SK-N-SH (cell line): ENCODE results near the gene ZNF575. TPM values are rescaled to one million over a fixed set of nuclear protein-coding genes. Genes with fewer than 3 reads are reported as not detected.

ENCODE experiments used
- CTCF ChIA-PET: fragments of 300-600, 350-600 bp; formaldehyde crosslinking; extraction: SDS; loops from one replicate; lab custom pipeline; 2021; lab: Yijun Ruan, JAX
- POLR2A ChIA-PET: fragments of 350-600 bp; sonication (Branson Sonifier 250); formaldehyde crosslinking; extraction: SDS; loops from one replicate; lab custom pipeline; 2020; ENCODE audit warnings: antibody characterized with exemption, inconsistent platforms; lab: Yijun Ruan, JAX
- DNase-seq: peaks from one replicate; pipeline ENCODE4 v3.0.0; 2012
- H2AFZ ChIP-seq: fragments of 200-600 bp; sonication (generic); 2 replicates; pipeline ENCODE4 v1.8.1; 2016; ENCODE audit warnings: antibody characterized with exemption, mild to moderate bottlenecking, low read depth
- H3F3A ChIP-seq: fragments of 200-600 bp; sonication (generic); replicated peaks from 2 replicates; pipeline ENCODE3; 2016; ENCODE audit warnings: antibody characterized with exemption, mild to moderate bottlenecking; ENCODE audit not compliant: insufficient read depth
- H3K27ac ChIP-seq, 2 experiments: fragments of 200-500 bp in 1 of 2; fragments of 200-600 bp in 1 of 2; sonication (Bioruptor generic) in 1 of 2; sonication (generic), shearing (Covaris generic) in 1 of 2; 2 replicates each; pipeline versions ENCODE4 v1.5.1 to v1.6.1; 2014 to 2016; ENCODE audit warnings: low read depth in 2 of 2, inconsistent platforms in 1 of 2, low read length in 1 of 2, mild to moderate bottlenecking in 1 of 2, mixed read lengths in 1 of 2
- H3K27me3 ChIP-seq: fragments of 200-600 bp; sonication (generic), shearing (Covaris generic); 2 replicates; pipeline ENCODE4 v1.6.1; 2016; ENCODE audit warnings: mixed run types; ENCODE audit not compliant: insufficient read depth
- H3K36me3 ChIP-seq, 2 experiments: fragments of 200-500 bp in 1 of 2; fragments of 200-600 bp in 1 of 2; sonication (Bioruptor generic) in 1 of 2; sonication (generic) in 1 of 2; replicated peaks in 1 of 2; 2 replicates each; pipeline versions ENCODE3 to v1.5.1; 2014 to 2016; ENCODE audit warnings: low read length in 1 of 2, mild to moderate bottlenecking in 1 of 2; ENCODE audit not compliant: insufficient read depth in 2 of 2, control insufficient read depth in 1 of 2
- H3K4me1 ChIP-seq, 2 experiments: fragments of 200-500 bp in 1 of 2; fragments of 200-600 bp in 1 of 2; sonication (Bioruptor generic) in 1 of 2; sonication (generic), shearing (Covaris generic) in 1 of 2; 2 replicates each; pipeline versions ENCODE4 v1.5.1 to v1.6.1; 2014 to 2016; ENCODE audit warnings: low read depth in 1 of 2, low read length in 1 of 2, mixed run types in 1 of 2; ENCODE audit not compliant: insufficient read depth in 2 of 2, control insufficient read depth in 1 of 2
- H3K4me2 ChIP-seq: fragments of 200-600 bp; sonication (generic), shearing (Covaris generic); 2 replicates; pipeline ENCODE4 v1.6.1; 2017; ENCODE audit warnings: mixed run types
- H3K4me3 ChIP-seq, 2 experiments: fragments of 200-500 bp in 1 of 2; fragments of 200-600 bp in 1 of 2; sonication (Bioruptor generic) in 1 of 2; sonication (generic), shearing (Covaris generic) in 1 of 2; 2 replicates each; pipeline versions ENCODE4 v1.5.1 to v1.8.1; 2014 to 2016; ENCODE audit warnings: low read depth in 2 of 2, inconsistent platforms in 1 of 2, low read length in 1 of 2, mild to moderate bottlenecking in 1 of 2, mixed read lengths in 1 of 2, moderate library complexity in 1 of 2
- H3K79me2 ChIP-seq: fragments of 200-600 bp; sonication (generic); 2 replicates; pipeline ENCODE4 v1.8.1; 2017; ENCODE audit warnings: mild to moderate bottlenecking; ENCODE audit not compliant: insufficient read depth
- H3K9ac ChIP-seq: fragments of 200-600 bp; sonication (generic); 2 replicates; pipeline ENCODE4 v1.6.1; 2017; ENCODE audit warnings: mixed run types
- H3K9me2 ChIP-seq: fragments of 200-600 bp; sonication (generic); 2 replicates; pipeline ENCODE4 v1.6.1; 2017; ENCODE audit warnings: mixed run types
- H3K9me3 ChIP-seq: fragments of 200-600 bp; sonication (generic); 2 replicates; pipeline ENCODE4 v1.6.1; 2017; ENCODE audit warnings: mixed run types, mild to moderate bottlenecking, moderate library complexity
- H4K20me1 ChIP-seq: fragments of 200-600 bp; sonication (generic); 2 replicates; pipeline ENCODE4 v1.6.1; 2017; ENCODE audit warnings: mild to moderate bottlenecking, mixed run types; ENCODE audit not compliant: insufficient read depth
- CTCF ChIP-seq: fragments of 200-600 bp; sonication (generic); IDR thresholded peaks from 2 replicates; pipeline ENCODE4 v1.6.1; 2017; ENCODE audit warnings: antibody characterized with exemption, mild to moderate bottlenecking, moderate library complexity
- EZH2phosphoT487 ChIP-seq: fragments of 200-600 bp; sonication (generic); IDR thresholded peaks from 2 replicates; pipeline ENCODE4 v1.6.1; 2017; ENCODE audit warnings: low read depth, mixed run types, mild to moderate bottlenecking, antibody characterized with exemption, moderate library complexity, borderline replicate concordance
- FOXJ3 ChIP-seq: sonication (generic); formaldehyde crosslinking; IDR thresholded peaks from 2 replicates; pipeline ENCODE4 v1.5.1; 2020; ENCODE audit warnings: mild to moderate bottlenecking, missing genetic modification reagents
- FOXM1 ChIP-seq: IDR thresholded peaks from 2 replicates; pipeline ENCODE4 v1.4.0; 2012; ENCODE audit warnings: low read depth, mild to moderate bottlenecking
- GABPA ChIP-seq: IDR thresholded peaks from 2 replicates; pipeline ENCODE4 v1.4.0; 2012; ENCODE audit warnings: low read depth, mild to moderate bottlenecking
- GATA2 ChIP-seq: sonication (generic); formaldehyde crosslinking; IDR thresholded peaks from 2 replicates; pipeline ENCODE4 v1.5.0; 2020; ENCODE audit warnings: mild to moderate bottlenecking, missing genetic modification reagents
- NRF1 ChIP-seq: IDR thresholded peaks from 2 replicates; pipeline ENCODE4 v1.6.1; 2012; ENCODE audit warnings: low read depth, mild to moderate bottlenecking, low read length
- POLR2AphosphoS5 ChIP-seq: IDR thresholded peaks from 2 replicates; pipeline ENCODE4 v1.6.1; 2012; ENCODE audit warnings: low read depth, low read length
- RCOR1 ChIP-seq: fragments of 150-350 bp; IDR thresholded peaks from 2 replicates; pipeline ENCODE4 v1.6.1; 2017; ENCODE audit warnings: antibody characterized with exemption, low read length
- REST ChIP-seq: IDR thresholded peaks from 2 replicates; pipeline ENCODE4 v1.6.1; 2012; ENCODE audit warnings: mild to moderate bottlenecking, low read depth, low read length, moderate library complexity
- RXRA ChIP-seq: IDR thresholded peaks from 2 replicates; pipeline ENCODE4 v1.4.0; 2012; ENCODE audit warnings: low read depth, mild to moderate bottlenecking, borderline replicate concordance
- SIN3A ChIP-seq: IDR thresholded peaks from 2 replicates; pipeline ENCODE4 v1.6.1; 2012; ENCODE audit warnings: low read depth, mild to moderate bottlenecking, low read length, moderate library complexity, borderline replicate concordance
- USF1 ChIP-seq: IDR thresholded peaks from 2 replicates; pipeline ENCODE4 v1.4.0; 2012; ENCODE audit warnings: low read depth, borderline replicate concordance
- YY1 ChIP-seq: IDR thresholded peaks from 2 replicates; pipeline ENCODE4 v1.4.0; 2012; ENCODE audit warnings: low read depth, mild to moderate bottlenecking
- ZBTB33 ChIP-seq: IDR thresholded peaks from 2 replicates; pipeline ENCODE4 v1.4.0; 2012; ENCODE audit warnings: low read depth, borderline replicate concordance
- WGBS: methylation state at CpG from one replicate; pipeline ENCODE4 v1.1.6; 2017; ENCODE audit warnings: low lambda C conversion rate; 5-methylcytosine and 5-hydroxymethylcytosine counted together
- polyA plus RNA-seq, 3 experiments: library from polyadenylated mRNA; depleted of rRNA; stranded (reverse); fragments of >200 nt; gene quantifications; 2 replicates each; pipeline ENCODE4 v1.2.3, GENCODE V29; 2012
- TF ChIP-seq, protein P1 (sequence below): fragments of 150-350 bp; IDR thresholded peaks from 2 replicates; pipeline ENCODE4 v1.6.1; 2016; ENCODE audit warnings: mild to moderate bottlenecking, low read depth, low read length

The ZNF575 gene
- polyA plus RNA-seq, 1 of the 3 experiments (the other 2 are of a cell fraction), result 1.0 TPM

DNA sequence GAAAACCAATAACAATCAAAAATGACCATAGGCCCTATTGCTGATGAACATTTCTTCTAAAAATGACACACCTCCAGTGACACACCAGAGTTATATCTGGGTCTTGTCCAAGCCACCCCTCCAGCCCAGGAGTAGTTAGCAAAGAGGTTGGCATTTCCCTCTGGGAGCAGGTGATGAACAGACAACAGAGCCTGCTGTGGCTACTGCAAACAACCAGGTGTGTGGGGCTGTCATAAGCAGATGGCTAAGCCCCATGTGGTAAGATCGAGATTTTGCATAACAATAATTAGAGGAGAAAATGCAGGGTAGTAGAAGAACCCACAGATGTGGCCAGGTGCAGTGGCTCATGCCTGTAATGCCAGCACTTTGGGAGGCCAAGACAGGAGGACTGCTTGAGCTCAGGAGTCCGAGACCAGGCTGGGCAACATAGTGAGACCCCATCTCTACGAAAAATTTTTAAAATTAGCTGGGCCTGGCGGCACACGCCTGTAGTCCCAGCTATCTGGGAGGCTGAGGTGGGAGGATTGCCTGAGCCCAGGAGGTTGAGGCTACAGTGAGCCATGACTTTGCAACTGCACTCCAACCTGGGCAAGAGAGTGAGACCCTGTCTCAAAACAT, 37.3 kb downstream of the ZNF575 start:
- ChIA-PET CTCF (interaction anchor here (1.1 to 3.9 kb wide), 3 partner anchors 16 to 82 kb away, joined by 3 to 24 read pairs (median 5); partner anchors contain the start of genes IRGQ and ZNF576), POLR2A (no interaction called here)
- no peaks in the 10 kb centered on the region for H3K27me3 ChIP-seq
- no peaks in the 10 kb centered on the region for H3F3A ChIP-seq
- TF ChIP-seq POLR2AphosphoS5, result no peak
- no peak for TF ChIP-seq FOXM1
- TF ChIP-seq EZH2phosphoT487, result no peak
- no peak for TF ChIP-seq RXRA
- no peak for TF ChIP-seq CTCF
- TF ChIP-seq FOXJ3 (CRISPR knock-in tag), result no peak
- no peak for TF ChIP-seq SIN3A
- no peak for TF ChIP-seq GATA2
- no peak for TF ChIP-seq YY1
- no peak for TF ChIP-seq USF1
- no peak for TF ChIP-seq GABPA
- TF ChIP-seq REST, result no peak
- TF ChIP-seq NRF1, result no peak
- TF ChIP-seq, protein P1, sequence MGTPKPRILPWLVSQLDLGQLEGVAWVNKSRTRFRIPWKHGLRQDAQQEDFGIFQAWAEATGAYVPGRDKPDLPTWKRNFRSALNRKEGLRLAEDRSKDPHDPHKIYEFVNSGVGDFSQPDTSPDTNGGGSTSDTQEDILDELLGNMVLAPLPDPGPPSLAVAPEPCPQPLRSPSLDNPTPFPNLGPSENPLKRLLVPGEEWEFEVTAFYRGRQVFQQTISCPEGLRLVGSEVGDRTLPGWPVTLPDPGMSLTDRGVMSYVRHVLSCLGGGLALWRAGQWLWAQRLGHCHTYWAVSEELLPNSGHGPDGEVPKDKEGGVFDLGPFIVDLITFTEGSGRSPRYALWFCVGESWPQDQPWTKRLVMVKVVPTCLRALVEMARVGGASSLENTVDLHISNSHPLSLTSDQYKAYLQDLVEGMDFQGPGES, result no peak
- no peak for TF ChIP-seq RCOR1
- TF ChIP-seq ZBTB33, result no peak
- peaks cover 0 to 9% of the 10 kb centered on the region in 2 experiments for H3K36me3 ChIP-seq
- H3K9me3 ChIP-seq, result no peaks in the 10 kb centered on the region
- H4K20me1 ChIP-seq, result no peaks in the 10 kb centered on the region
- no peak overlapping the region for H3K4me2 ChIP-seq
- no peak overlapping the region for H3K9ac ChIP-seq
- peaks cover 0 to 7% of the 10 kb centered on the region in 2 experiments; a peak in 1 of 4 replicates for H3K4me1 ChIP-seq
- H3K9me2 ChIP-seq, result no peaks in the 10 kb centered on the region
- 90% methylated on average over 5 of the region's 5 CpGs for WGBS
- DNase-seq, result no peak
- no peak overlapping the region for H2AFZ ChIP-seq
- no peak overlapping the region for H3K27ac ChIP-seq
- peaks cover 65% of the 10 kb centered on the region; the same call in 1 of the 2 replicates for H3K79me2 ChIP-seq
- no peak overlapping the region for H3K4me3 ChIP-seq
